ENCODE data around the gene FRG2C.
"Not testable (repeated sequence)": the region's sequence is repeated elsewhere in the genome, so short reads cannot be mapped to it uniquely, and the experiment has no call there.

Gene FRG2C

DNA sequence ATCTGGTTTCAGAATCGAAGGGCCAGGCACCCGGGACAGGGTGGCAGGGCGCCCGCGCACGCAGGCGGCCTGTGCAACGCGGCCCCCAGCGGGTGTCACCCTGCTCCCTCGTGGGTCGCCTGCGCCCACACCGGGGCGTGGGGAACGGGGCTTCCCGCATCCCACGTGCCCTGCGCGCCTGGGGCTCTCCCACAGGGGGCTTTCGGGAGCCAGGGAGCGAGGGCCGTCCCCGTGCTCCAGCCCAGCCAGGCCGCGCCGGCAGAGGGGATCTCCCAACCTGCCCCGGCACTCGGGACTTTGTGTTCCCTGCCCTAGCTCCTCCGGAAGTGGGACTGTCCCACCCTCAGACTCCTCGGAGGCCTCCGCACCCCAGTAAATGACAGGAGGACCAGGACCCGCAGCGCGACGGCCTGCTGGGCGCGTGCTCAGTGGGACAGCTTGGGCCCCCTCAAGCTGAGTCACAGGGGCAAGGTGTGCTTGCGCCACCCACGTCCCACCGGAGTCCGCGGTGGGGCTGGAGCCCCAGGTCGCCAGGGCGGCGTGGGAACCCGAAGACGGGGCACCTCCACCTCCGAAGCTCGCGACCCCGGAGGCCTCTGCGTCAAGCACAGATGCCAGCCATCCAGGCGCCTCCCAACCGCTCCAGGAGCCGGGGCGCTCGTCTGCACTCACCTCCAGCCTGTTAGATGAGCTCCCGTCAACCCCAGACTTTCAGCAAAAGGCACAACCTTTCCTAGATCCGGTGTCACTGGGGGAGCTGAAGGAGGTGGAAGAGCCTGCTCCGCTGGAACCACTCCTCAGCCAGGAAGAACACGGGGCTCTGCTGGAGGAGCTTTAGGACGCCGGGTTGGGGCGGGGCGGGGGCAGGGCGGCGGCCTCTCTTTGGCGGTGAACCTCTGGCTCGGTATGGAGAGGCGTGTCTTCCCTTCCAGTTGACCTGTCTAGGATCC lies 5.5 kb downstream of the FRG2C start:
- not testable (repeated sequence) for DNase-seq

DNA sequence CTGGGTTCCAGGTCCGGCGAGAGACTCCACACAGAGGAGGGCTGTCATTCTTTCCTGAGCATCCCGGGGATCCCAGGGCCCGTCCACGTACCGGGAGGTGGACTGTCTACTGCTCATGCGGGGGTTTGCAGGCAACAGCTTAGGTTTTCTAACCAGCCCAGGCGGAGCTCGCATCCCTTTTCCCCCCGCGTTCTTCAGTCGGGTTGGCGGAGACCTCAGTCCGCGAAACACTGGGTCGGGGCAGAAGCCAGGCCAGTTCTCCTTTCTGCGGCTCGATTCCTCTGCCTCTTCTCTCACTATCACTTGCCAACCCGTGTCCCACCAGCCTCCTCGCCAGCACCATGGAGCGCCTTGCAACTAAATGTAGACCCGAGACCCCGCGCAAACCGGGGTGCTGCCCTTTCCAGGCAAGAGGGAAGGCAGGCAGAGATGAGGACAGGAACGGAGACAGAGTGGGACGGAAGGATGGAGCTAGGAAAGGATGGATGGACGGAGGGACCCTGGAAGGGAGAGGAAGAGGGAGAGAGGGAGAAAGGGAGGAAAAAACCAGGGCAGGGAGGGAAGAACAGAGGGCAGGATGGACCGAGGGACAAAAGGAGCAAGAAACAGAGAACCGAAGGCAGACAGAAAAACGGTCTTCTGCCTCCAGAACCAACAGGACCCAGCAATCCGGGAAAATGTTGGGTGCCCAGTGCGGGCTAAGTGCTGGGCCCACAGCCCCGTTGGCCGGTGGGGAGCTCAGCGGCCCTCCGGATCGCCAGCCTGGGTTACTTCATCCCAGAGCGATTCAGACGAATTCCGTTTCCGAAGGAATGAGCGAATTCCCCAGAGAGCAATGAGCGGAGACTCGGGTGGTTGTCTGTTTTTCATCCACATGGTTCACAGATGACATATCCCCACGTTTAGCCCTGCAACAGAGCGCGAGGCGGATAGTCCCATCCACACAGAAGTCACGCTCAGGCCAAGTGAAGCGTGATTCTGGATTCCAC lies 6.5 kb downstream of the FRG2C start:
- not testable (repeated sequence) for DNase-seq

DNA sequence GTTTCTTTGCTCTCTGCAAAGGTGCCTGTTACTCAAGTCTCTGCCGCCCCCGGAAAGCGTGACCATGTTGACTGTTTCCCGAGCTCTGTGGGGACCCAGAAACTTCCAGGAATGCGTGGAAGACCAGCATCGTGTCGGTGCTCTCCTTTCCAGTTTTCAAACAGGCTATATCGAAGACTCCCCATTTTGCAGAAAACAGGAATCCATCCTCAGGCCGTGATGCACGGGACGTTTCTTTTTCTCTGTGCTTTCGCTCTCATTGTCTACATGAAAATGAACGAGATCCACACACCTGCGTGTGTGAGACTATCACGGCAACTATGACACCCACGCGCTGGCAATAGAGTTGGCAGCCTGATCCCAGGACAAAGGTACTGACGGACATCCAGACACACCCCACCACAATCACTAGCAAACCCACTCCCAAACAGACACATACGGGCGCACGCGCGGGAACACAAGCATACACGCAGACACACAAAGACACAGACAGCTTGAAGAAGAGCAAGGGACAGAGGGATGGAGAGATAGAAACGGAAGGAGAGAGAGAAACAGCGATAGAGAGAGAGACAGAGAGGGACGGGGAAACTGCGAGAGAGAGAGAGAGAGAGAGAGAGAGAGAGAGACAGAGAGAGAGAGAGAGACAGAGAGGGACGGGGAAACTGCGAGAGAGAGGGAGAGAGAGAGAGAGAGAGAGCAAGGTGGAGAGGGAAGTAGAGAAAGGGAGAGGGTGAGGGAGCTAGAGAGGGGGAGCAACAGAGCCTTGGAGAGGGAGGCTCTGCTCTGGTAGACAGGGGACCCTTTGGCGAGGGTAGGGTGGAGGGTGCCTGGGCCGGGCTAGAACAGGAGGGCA lies 7.4 kb downstream of the FRG2C start:
- not testable (repeated sequence) for DNase-seq

DNA sequence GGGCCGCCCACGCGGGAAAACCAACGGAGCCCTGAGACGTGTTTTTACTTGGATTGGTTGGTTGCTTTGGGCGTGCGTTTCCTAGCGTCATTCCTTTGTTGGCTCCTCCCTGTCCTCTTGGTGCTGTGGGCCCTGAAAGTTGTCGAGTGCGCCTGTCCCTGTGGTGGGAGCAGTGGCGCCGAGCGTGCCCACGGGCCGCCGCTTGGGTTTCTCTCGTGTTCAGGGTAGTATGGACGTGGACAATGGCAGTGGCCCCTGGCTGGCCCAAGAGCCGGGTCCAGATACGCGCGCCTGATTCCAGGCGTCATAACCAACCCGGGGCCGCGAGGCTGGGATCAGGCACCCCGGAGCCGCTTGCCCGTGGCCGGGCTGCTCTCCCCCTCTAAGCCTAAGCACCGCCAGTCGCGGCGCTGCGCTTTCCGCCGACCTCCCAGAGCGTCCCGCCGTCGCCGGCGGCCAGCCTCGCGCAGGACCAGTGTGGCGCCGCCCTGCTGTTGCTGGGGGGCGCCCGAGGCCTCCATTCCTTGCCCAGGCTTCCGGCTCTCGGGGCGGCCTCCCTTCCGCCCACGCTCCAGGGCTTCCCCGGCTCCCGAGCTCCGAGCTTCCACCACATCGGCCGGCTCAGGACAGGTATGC lies 8.1 kb downstream of the FRG2C start:
- DNase-seq = not testable (repeated sequence)

DNA sequence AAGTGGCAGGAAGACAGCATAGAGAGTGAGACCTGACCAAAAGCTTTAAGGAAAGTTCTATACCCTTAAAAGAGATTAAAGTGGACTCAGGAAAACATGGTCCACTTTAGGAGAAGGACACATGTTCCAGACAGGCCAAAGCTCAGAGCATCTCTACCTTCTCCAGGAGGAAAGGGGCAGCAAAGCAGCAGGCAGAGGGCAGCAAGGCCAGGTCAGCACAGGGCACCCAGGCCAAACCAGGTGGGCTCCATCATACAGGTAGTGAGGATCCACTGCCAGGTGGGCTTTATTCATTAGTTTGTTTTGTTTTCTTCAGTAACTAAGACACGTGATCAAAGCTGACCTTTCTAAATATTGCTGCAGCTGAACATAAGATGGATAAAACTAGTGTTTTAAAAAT lies 19.8 kb downstream of the FRG2C start:
- not testable (repeated sequence) for DNase-seq

DNA sequence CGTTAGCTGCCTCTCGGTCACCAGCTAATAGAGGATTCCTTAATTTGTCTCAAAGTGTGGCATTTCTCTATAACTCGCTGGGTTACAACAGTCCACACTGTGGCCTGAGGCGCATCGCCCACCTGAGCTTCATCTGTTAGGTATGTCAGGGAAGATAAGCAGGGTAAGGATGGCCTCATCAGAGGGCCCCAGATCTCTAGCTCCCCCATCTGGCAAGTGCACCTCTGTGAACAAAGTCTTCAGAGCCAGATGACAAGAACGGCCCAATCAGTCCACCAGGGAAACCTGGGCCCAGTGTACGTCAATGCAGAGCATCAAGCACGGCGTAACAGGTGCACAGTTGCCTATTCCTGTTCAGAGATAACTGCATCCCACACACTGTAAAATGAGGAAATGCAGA lies 23.2 kb downstream of the FRG2C start:
- DNase-seq = no peak

DNA sequence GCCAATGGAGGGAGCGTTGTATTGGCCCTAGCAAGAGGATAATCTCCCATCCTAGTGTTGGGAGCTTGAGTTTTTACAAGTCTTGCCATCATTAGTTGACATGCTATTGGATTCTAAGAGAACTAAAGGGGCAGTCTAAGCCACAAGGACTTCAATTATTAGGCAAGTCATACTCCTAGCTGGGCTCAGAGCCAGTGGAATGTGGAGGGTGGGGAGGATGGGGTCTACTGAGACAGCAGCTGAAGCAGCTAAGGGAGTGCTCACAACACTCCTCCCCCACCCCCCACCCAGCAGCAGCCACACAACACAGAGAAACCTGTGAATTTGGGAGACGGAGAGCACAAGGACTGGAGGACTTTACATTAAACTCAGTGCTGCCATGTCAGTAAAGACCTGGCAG lies 27.9 kb downstream of the FRG2C start:
- no peak for DNase-seq

Measured in C1 segment of cervical spinal cord (tissue), 14 donors.